Aorta (tissue), 5 donors: ENCODE data around the gene MPRIP. TPM values are rescaled to one million over a fixed set of nuclear protein-coding genes. Genes with fewer than 3 reads are reported as not detected.
"Not testable (repeated sequence)": the region's sequence is repeated elsewhere in the genome, so short reads cannot be mapped to it uniquely, and the experiment has no call there.

Experiments
- ATAC-seq: fragments of 200-7000 bp; cut with Tn5 transposase; one replicate; pipeline ENCODE4 v1.9.1; 2022; ENCODE audit warnings: moderate library complexity; ENCODE audit not compliant: low FRiP score
- DNase-seq, 2 donors: peaks; one replicate each; pipeline ENCODE4 v3.0.0-alpha.2; 2020
- H3K27ac ChIP-seq, 2 donors: one replicate each; pipeline ENCODE4 v1.5.1; 2013; ENCODE audit warnings: low read length in 2 of 2, mild to moderate bottlenecking in 2 of 2, moderate library complexity in 2 of 2, control low read depth in 1 of 2, inconsistent platforms in 1 of 2, low read depth in 1 of 2
- H3K27me3 ChIP-seq, 2 donors: one replicate each; pipeline ENCODE4 v1.6.1; 2013; ENCODE audit warnings: control low read depth in 1 of 2, low read length in 1 of 2, mild to moderate bottlenecking in 1 of 2, moderate library complexity in 1 of 2; ENCODE audit not compliant: insufficient read depth in 2 of 2, control insufficient read depth in 1 of 2
- H3K36me3 ChIP-seq, 2 donors: one replicate each; pipeline ENCODE4 v1.6.1; 2013; ENCODE audit warnings: control low read depth in 1 of 2, low read length in 1 of 2, mild to moderate bottlenecking in 1 of 2; ENCODE audit not compliant: insufficient read depth in 2 of 2, control insufficient read depth in 1 of 2
- H3K4me1 ChIP-seq, 2 donors: one replicate each; pipeline ENCODE4 v1.6.1; 2013; ENCODE audit warnings: low read length in 2 of 2, control low read depth in 1 of 2, mild to moderate bottlenecking in 1 of 2, moderate library complexity in 1 of 2; ENCODE audit not compliant: insufficient read depth in 2 of 2, control insufficient read depth in 1 of 2
- H3K4me3 ChIP-seq, 2 donors: one replicate each; pipeline ENCODE4 v1.5.1; 2013; ENCODE audit warnings: low read length in 2 of 2, control low read depth in 1 of 2, mild to moderate bottlenecking in 1 of 2
- H3K9me3 ChIP-seq: one replicate; pipeline ENCODE4 v1.6.1; 2013; ENCODE audit warnings: mild to moderate bottlenecking, low read length; ENCODE audit not compliant: control insufficient read depth
- WGBS, 2 donors: extraction: QIAGEN DNeasy Blood & Tissue Kit; methylation state at CpG; one replicate each; pipeline ENCODE4 v1.1.7; 2013; 5-methylcytosine and 5-hydroxymethylcytosine counted together
- intact Hi-C, 2 donors: fragments of 100-400 bp; cut with DNase I; formaldehyde crosslinking; loops; one replicate each; pipeline versions ENCODE4 v1.14.2 to v1.15.0; 2022
- polyA plus RNA-seq, 2 donors: library from polyadenylated mRNA; stranded (reverse); fragments of 200-250 nt; gene quantifications; one replicate each; pipeline ENCODE4 v1.2.3, GENCODE V29; 2013
- total RNA-seq, 2 donors: library from RNA; stranded (reverse); fragmentation: NEBNext Ultra II Directional; extraction: Animal tissue kit (Norgen Biotek cat#: 25700); gene quantifications; one replicate each; pipeline ENCODE4 v1.2.1, GENCODE V29; 2021
- donor health status: healthy with polysubstance abuse.
- donor health status: Bipolar disorder and iron deficiency.
- donor health status: DM: no; HTN: no; CAD: no.
- donor health status: DM: no; HTN: no; CAD: no.
- donor health status: DM: yes; HTN: yes; CAD: no.

MPRIP gene
- total and polyA plus RNA-seq, 4 donors = 97.8 to 519 (median 301) TPM

DNA sequence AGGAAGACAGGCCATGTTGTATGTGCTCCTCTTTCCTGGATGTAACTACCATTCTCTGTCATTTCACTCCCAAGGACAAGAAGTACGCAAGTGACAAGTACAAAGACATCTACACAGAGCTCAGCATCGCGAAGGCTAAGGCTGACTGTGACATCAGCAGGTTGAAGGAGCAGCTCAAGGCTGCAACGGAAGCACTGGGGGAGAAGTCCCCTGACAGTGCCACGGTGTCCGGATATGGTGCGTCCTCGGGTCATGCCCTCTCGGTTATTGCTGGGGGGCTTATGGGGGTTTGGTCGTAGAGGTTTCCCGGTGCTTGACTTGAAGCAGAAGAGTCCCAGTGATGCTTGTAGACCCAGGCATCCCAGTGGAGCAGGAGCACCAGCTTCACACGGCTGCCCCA is 134.9 kb downstream of the MPRIP start:
- Histone ChIP-seq H3K4me3 (no peak overlapping the region), H3K27ac (no peak overlapping the region), H3K36me3 (peaks cover 2 to 11% of the 10 kb centered on the region in 2 donors), H3K4me1 (no peaks in the 10 kb centered on the region), H3K9me3 (no peaks in the 10 kb centered on the region), H3K27me3 (no peaks in the 10 kb centered on the region)
- intact Hi-C loops = no loop called here
- no peak for DNase-seq
- ATAC-seq = no peak
- WGBS, 2 donors = 91 to 92% methylated on average over 12 of the region's 12 CpGs

DNA sequence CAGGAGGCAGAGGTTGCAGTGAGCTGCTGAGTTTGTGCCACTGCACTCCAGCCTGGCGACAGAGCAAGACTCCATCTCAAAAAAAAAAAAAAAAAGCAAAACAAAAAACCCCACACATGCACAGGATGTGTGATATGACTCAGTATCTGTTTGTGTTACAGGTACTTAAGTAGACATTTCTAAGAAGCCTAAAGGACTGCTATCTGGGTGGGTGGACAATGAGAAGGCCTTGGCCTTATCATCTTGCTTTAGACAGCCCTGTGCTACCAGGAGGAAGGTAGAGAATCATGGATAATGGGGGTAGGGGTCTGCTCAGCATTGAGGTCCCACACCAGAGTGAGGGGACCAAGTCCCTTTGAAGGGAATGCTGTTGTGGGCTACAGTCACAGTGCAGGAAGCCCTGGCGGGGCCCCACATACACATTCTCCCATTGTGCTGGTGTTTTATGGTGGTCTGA is 137.1 kb downstream of the MPRIP start:
- Histone ChIP-seq H3K9me3 (no peaks in the 10 kb centered on the region), H3K27ac (no peak overlapping the region), H3K36me3 (peaks cover 0 to 7% of the 10 kb centered on the region in 2 donors), H3K4me3 (no peak overlapping the region), H3K4me1 (no peaks in the 10 kb centered on the region), H3K27me3 (no peaks in the 10 kb centered on the region)
- 95 to 100% methylated on average over 2 of the region's 2 CpGs for WGBS, 2 donors
- DNase-seq (no peak), ATAC-seq (no peak)
- intact Hi-C loops = no loop called here

DNA sequence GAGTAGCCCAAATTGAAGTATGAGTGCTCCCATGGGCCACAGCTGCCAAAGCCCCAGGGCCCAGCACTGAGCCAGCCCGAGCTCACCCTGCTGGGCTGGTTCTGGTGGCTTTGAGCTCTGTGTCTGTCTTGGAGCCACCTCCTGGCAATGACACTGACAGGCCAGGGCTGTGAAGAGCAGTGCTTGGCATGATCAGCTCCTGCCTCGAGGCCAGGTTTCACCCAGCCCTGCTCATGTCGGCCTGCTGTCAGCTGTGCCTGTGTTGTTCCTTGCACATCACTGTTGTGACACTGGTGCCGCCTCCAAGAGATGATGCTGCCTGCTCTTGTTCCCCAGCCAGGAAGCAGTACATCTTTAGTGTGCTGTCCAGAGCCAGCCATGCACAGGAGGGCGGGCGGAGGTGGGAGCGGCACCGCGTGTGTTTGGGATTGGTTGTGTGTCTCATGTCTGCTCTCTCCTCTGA is 137.9 kb downstream of the MPRIP start:
- no peak for DNase-seq

DNA sequence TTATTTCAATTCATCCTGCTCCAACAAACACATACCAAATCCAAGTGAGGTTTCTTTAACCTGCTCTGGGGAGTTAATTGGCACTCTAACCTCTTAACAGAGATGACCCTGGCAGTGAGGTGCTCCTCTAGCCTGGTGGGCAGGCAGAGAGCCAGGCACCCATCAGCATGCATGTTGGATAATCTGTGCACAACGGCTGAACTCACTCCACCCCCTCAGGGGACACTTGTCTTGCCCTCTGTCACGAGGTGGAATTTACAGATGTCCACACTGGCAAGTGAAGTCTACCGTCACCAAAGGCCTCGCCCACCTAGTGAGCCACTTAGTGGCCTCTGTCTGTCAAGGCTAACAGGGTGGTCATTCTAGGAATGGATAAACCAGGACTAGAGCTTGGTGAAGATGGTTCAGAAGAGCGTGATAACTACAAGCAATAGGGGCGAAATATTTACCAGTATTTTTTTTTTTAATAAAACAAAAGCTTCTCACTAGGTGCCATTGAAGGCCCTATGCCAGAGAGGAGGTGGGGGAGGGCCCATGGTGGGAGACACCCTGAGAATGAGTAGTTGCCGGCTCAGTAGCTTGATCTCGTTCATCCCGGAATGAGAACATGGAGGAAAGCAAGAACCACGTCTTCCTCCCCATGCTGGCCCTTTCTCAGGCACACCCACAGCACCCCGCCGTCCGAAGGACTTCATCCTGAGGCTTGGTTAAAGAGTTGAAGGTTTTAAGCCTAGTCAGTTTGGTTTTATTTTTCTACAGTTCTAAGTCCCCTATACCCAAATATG is 138.7 kb downstream of the MPRIP start:
- H3K4me3 ChIP-seq = no peak overlapping the region
- no peaks in the 10 kb centered on the region for H3K27me3 ChIP-seq
- peaks cover 0 to 4% of the 10 kb centered on the region in 2 donors for H3K36me3 ChIP-seq
- no peaks in the 10 kb centered on the region for H3K9me3 ChIP-seq
- H3K27ac ChIP-seq = no peak overlapping the region
- intact Hi-C loops = no loop called here
- no peaks in the 10 kb centered on the region for H3K4me1 ChIP-seq
- ATAC-seq = no peak
- 55% methylated on average over 13 of the region's 13 CpGs for WGBS, 2 donors
- no peak for DNase-seq

More for the DNA sequence above, 137.9 kb downstream of the MPRIP start:
- H3K9me3 ChIP-seq = no peaks in the 10 kb centered on the region
- no peak for ATAC-seq
- 82 to 85% methylated on average over 9 of the region's 9 CpGs for WGBS, 2 donors
- no peak overlapping the region for H3K4me3 ChIP-seq
- H3K36me3 ChIP-seq = peaks cover 0 to 7% of the 10 kb centered on the region in 2 donors
- intact Hi-C loops = no loop called here
- no peak overlapping the region for H3K27ac ChIP-seq
- H3K4me1 ChIP-seq = no peaks in the 10 kb centered on the region
- H3K27me3 ChIP-seq = no peaks in the 10 kb centered on the region

DNA sequence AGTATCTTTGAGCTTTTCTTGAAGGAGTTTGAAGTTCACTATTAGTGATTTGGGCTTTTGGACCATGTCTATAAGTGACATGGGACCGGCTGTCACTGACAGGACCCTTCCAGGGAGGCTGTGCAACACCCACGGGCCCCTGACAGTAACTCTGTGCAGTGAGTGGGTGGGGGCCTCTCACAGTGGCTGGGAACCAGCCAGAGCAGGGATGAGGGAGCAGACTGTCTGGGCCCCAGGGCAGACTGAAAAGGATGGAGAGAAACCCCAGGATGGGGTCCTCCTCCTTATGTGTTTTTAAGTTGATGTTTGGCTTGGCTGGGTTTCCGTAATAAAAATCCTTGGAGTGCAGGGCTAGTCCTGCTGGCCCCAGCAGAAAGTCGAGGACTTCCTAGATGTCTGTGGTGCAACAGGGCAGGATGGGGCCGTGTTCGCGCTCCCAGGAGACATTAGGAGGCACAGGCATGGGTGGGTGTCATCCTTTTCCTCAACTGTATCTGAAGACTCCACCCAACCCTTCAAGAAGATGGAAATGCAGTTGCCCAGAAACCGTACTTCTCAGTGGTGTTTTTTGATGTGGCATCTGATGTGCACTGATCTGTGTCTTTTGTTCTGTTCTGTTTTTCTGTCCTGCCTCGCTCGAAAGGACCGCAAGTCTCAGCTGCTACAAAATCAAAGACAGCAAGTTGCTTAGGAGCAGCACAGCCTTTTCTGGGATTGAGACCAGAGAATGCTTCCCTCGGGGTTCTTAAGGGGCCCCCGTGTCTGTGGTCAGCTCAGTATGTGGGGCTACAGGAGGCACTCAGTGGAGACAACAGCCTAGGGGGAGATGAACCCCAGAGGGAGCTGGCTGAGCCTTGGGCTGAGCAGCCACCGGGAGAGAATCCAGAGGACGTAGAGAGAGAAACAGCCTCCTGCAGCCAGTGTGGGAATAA is 139.7 kb downstream of the MPRIP start:
- Histone ChIP-seq H3K27me3 (no peaks in the 10 kb centered on the region), H3K36me3 (peaks cover 0 to 4% of the 10 kb centered on the region in 2 donors), H3K4me1 (no peaks in the 10 kb centered on the region), H3K27ac (no peak overlapping the region), H3K4me3 (no peak overlapping the region), H3K9me3 (no peaks in the 10 kb centered on the region)
- DNase-seq = no peak
- no peak for ATAC-seq
- 28 to 39% methylated on average over 15 of the region's 15 CpGs for WGBS, 2 donors
- intact Hi-C loops = no loop called here

DNA sequence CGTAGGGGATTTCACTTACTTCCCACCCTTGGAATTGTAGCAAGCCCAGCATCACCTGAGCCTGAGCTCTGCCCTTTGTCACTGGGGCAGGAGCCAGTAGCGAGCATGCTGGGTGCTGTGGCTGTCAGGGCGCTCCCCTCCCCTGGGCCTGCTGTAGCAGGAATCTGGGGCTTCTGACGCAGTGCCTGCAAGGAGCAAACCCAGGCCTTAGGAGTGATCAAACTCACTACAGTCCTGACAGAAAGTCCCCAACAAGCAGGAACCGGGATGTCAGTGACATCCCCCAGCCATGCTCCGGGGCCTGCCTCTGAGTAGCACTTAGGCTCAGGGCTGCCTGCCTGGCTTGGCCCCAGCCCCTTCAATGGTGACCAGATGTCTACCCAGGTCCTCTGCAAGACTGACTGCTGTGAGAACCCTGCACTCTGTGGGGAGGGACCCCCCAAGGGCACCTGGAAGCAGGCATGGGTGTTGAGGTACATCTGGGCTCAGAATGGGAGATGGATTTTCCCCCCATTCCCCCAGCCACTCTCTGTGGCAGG is 140.4 kb downstream of the MPRIP start:
- H3K27ac ChIP-seq = no peak overlapping the region
- 81 to 88% methylated on average over 6 of the region's 6 CpGs for WGBS, 2 donors

DNA sequence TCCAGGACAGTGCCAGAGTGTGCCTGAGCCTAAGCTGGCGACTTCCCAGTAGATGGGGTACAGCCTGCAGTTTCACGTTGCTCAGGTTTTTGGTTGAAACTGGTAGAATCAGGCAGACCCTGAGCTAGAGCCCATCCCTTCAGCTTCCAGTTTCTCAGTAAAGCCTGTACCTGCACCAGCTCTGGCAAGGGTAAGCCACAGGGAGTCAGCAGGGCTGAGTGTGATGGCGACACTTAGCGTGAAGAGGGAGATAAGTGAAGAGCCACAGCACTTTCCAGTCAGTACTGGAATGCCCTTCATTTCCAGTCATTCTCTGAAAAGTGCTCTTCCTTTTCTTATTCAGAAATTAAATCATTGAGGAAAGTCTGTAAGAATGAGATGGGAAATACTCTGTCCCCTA is 141.5 kb downstream of the MPRIP start:
- ATAC-seq = no peak
- peaks cover 0 to 7% of the 10 kb centered on the region in 2 donors for H3K36me3 ChIP-seq
- H3K4me1 ChIP-seq = no peaks in the 10 kb centered on the region
- no peak overlapping the region for H3K27ac ChIP-seq
- H3K4me3 ChIP-seq = no peak overlapping the region
- no peaks in the 10 kb centered on the region for H3K9me3 ChIP-seq
- no peak for DNase-seq
- H3K27me3 ChIP-seq = no peaks in the 10 kb centered on the region
- intact Hi-C loops = no loop called here
- 85 to 91% methylated on average over 4 of the region's 4 CpGs for whole genome bisulfite sequencing, 2 donors

More for the DNA sequence above, 140.4 kb downstream of the MPRIP start:
- H3K36me3 ChIP-seq = peaks cover 0 to 4% of the 10 kb centered on the region in 2 donors
- no peaks in the 10 kb centered on the region for H3K9me3 ChIP-seq
- DNase-seq = no peak
- intact Hi-C loops = no loop called here
- ATAC-seq = no peak
- no peaks in the 10 kb centered on the region for H3K27me3 ChIP-seq
- no peaks in the 10 kb centered on the region for H3K4me1 ChIP-seq
- no peak overlapping the region for H3K4me3 ChIP-seq

DNA sequence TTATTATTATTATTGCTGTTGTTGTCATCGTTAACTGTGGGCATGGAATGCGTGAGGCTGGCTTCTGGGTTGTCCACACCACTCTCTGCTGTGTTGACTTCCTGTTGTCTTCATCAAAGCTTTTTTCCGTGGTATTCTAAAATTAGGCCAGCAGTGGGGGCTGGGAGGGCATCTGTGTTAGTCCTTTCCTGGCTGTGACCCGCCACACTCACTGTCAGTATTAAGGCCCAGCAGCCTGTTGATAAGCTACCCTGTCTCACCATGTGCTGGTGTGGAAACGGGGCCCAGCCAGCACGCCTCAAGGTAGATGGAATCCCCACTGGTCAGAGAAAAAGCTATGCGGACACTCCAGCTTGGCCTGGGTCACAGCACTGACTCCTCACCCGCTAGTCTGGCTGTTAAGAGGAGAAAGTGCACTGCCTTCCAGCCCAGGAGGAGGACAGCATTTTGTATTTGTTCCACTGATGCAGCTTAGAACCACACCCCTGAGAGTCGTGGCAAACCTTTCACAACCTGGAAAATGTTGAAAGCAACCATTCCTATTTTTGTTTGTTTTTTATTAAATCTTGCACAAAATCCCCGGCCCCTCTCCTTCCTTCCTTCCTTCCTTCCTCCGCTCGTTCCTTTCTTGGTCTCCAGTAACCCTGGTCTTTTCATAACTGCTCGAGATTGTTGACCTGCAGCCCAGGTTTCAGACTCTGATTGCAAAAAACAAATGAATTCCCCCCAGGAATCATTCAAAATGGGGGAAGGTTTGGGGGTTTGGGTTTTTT is 142.9 kb downstream of the MPRIP start:
- H3K9me3 ChIP-seq, DNase-seq, intact Hi-C loops, ATAC-seq, H3K4me1 ChIP-seq, H3K27ac ChIP-seq, H3K27me3 ChIP-seq, H3K4me3 ChIP-seq, H3K36me3 ChIP-seq: not testable (repeated sequence)
- WGBS, 2 donors = 84% methylated on average over 13 of the region's 13 CpGs
